Epithelial cell of prostate (primary cell): ENCODE data around the gene FBXW5.
A peak's percentile ranks its signal among the peaks of the same experiment; 100 is the strongest.

Source experiments
- DNase-seq: peaks from one replicate; pipeline ENCODE4 v3.0.0-alpha.2; 2011; ENCODE audit warnings: low read depth, low spot score
- H3K27ac ChIP-seq: fragments of 450-650 bp; 2 replicates; pipeline ENCODE4 v1.5.1; 2017; ENCODE audit warnings: mild to moderate bottlenecking

The FBXW5 gene

GRCh38 chr9:136917902-136918301 is 26.6 kb downstream of the FBXW5 start:
- DNase-seq: no peak
- H3K27ac ChIP-seq: no peak overlapping the region

GRCh38 chr9:136916330-136917184 is 28.0 kb downstream of the FBXW5 start:
- no peak for DNase-seq

GRCh38 chr9:136915632-136916329 is 28.8 kb downstream of the FBXW5 start:
- no peak for DNase-seq

More at GRCh38 chr9:136916330-136917184, 28.0 kb downstream of the FBXW5 start:
- no peak overlapping the region for H3K27ac ChIP-seq

GRCh38 chr9:136913701-136914438 is 30.7 kb downstream of the FBXW5 start:
- no peak for DNase-seq
- no peak overlapping the region for H3K27ac ChIP-seq

More at GRCh38 chr9:136915632-136916329, 28.8 kb downstream of the FBXW5 start:
- no peak overlapping the region for H3K27ac ChIP-seq

- DNase-seq: no peak
- no peak overlapping the region for H3K27ac ChIP-seq
These were observed 33.7 kb downstream of the FBXW5 start for GRCh38 chr9:136910901-136911245.

GRCh38 chr9:136910197-136910900 is 34.2 kb downstream of the FBXW5 start:
- no peak for DNase-seq
- no peak overlapping the region for H3K27ac ChIP-seq

GRCh38 chr9:136907011-136907914 is 37.3 kb downstream of the FBXW5 start:
- no peak for DNase-seq
- no peak overlapping the region for H3K27ac ChIP-seq

- no peak overlapping the region for H3K27ac ChIP-seq
- DNase-seq: no peak
These were observed 38.3 kb downstream of the FBXW5 start for GRCh38 chr9:136906266-136906665.

- no peak for DNase-seq
- peak overlapping the region; percentile 99 for H3K27ac ChIP-seq
These were observed 41.4 kb downstream of the FBXW5 start for GRCh38 chr9:136903041-136903554.

- DNase-seq: peak; percentile 69
- H3K27ac ChIP-seq: peak overlapping the region; percentile 99
These were observed 42.2 kb downstream of the FBXW5 start for GRCh38 chr9:136902259-136902821.

GRCh38 chr9:136901516-136902258 is 42.9 kb downstream of the FBXW5 start:
- DNase-seq: peak; percentile 78
- H3K27ac ChIP-seq: peak overlapping the region; percentile 99

- no peak for DNase-seq
- peak overlapping the region; percentile 99 for H3K27ac ChIP-seq
These were observed 43.5 kb downstream of the FBXW5 start for GRCh38 chr9:136900988-136901515.

GRCh38 chr9:136900556-136900955 is 44.0 kb downstream of the FBXW5 start:
- H3K27ac ChIP-seq: peak overlapping the region; percentile 99
- no peak for DNase-seq

GRCh38 chr9:136899196-136899595 is 45.3 kb downstream of the FBXW5 start:
- DNase-seq: no peak

GRCh38 chr9:136898483-136899100 is 45.9 kb downstream of the FBXW5 start:
- DNase-seq: no peak
- H3K27ac ChIP-seq: no peak overlapping the region

More at GRCh38 chr9:136899196-136899595, 45.3 kb downstream of the FBXW5 start:
- peak overlapping the region; percentile 99 for H3K27ac ChIP-seq

GRCh38 chr9:136896027-136896426 is 48.5 kb downstream of the FBXW5 start:
- H3K27ac ChIP-seq: no peak overlapping the region
- DNase-seq: no peak

GRCh38 chr9:136890661-136891060 is 53.9 kb downstream of the FBXW5 start:
- no peak overlapping the region for H3K27ac ChIP-seq
- DNase-seq: no peak
